GM19372 (cell line): Measurements from ENCODE around the gene CARMIL3.
"Not testable (repeated sequence)": the region's sequence is repeated elsewhere in the genome, so short reads cannot be mapped to it uniquely, and the experiment has no call there.

Experiments used
- ATAC-seq: cut with Tn5 transposase; IDR thresholded peaks from one replicate; pipeline ENCODE4 v1.9.1; 2021; ENCODE audit warnings: mild to moderate bottlenecking, low read depth, moderate library complexity; ENCODE audit not compliant: unreplicated experiment

The CARMIL3 gene

GRCh38 chr14:24051789-24052655 is at the start of gene CARMIL3:
Gene CARMIL3, plus strand, starts transcription at chr14:24052009. Its CDS starts 145 bp downstream, at chr14:24052154.
- peak; percentile 73 for ATAC-seq

GRCh38 chr14:24006471-24006816 is 45.4 kb upstream of the CARMIL3 start:
- peak; percentile 28 for ATAC-seq

GRCh38 chr14:24006817-24007652 is 44.8 kb upstream of the CARMIL3 start:
- ATAC-seq: peak; percentile 76

- ATAC-seq: no peak
These were observed 40.8 kb upstream of the CARMIL3 start for GRCh38 chr14:24011051-24011450.

GRCh38 chr14:24012726-24013273 is 39.0 kb upstream of the CARMIL3 start:
- not testable (repeated sequence) for ATAC-seq

GRCh38 chr14:24013654-24014514 is 37.9 kb upstream of the CARMIL3 start:
- no peak for ATAC-seq

- not testable (repeated sequence) for ATAC-seq
These were observed 36.1 kb upstream of the CARMIL3 start for GRCh38 chr14:24015745-24016144.

GRCh38 chr14:24018978-24019377 is 32.8 kb upstream of the CARMIL3 start:
- ATAC-seq: not testable (repeated sequence)

- ATAC-seq: not testable (repeated sequence)
These were observed 31.9 kb upstream of the CARMIL3 start for GRCh38 chr14:24019944-24020343.

- ATAC-seq: not testable (repeated sequence)
These were observed 31.3 kb upstream of the CARMIL3 start for GRCh38 chr14:24020520-24020919.

GRCh38 chr14:24024939-24025418 is 26.8 kb upstream of the CARMIL3 start:
- not testable (repeated sequence) for ATAC-seq

- ATAC-seq: not testable (repeated sequence)
These were observed 22.1 kb upstream of the CARMIL3 start for GRCh38 chr14:24029687-24030086.

GRCh38 chr14:24031331-24031730 is 20.5 kb upstream of the CARMIL3 start:
- ATAC-seq: not testable (repeated sequence)

- ATAC-seq: no peak
These were observed 18.9 kb upstream of the CARMIL3 start for GRCh38 chr14:24032727-24033418.

- not testable (repeated sequence) for ATAC-seq
These were observed 16.0 kb upstream of the CARMIL3 start for GRCh38 chr14:24035769-24036168.

- peak; percentile 57 for ATAC-seq
These were observed 15.4 kb upstream of the CARMIL3 start for GRCh38 chr14:24036169-24036962.

GRCh38 chr14:24036963-24037657 is 14.7 kb upstream of the CARMIL3 start:
- ATAC-seq: not testable (repeated sequence)

GRCh38 chr14:24037658-24038037 is 14.2 kb upstream of the CARMIL3 start:
- ATAC-seq: no peak
